ENCODE data around the gene RPS8.

DNA sequence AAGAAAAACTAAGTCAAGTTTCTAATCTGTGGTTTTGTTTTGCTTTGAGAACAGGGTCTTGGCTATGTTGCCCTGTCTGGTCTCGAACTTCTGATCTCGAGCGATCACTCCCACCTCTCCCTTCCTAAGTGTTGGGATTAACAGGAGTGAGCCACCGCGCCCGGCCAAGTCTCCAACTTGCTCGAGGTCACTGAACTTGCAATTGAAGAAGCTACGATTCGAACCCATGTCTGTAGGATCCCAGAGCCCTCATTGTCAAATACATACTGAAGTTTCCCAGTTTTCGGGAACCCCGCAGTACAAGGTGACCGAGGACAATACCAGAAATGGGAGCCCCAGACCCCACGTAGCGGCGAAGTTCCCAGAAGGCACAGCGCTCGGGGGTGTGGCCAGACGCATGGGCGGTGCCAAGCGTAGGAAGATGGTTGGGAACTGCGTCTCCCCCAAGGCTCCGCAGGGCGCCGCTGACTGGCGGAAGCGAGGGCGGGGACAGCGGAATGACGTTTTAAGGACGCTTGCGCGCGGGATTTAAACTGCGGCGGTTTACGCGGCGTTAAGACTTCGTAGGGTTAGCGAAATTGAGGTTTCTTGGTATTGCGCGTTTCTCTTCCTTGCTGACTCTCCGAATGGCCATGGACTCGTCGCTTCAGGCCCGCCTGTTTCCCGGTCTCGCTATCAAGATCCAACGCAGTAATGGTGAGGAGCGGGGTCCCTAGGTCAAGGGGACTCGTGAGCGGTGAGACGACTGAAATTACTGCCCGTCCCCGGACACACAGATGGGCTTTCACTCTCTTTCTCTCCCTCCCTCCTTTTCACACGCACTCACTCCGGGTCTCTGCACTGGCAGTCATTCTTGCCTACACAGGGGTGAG, 35.8 kb upstream of the RPS8 start, which contains the start of gene KIF2C:
- TF ChIP-seq, protein P1, sequence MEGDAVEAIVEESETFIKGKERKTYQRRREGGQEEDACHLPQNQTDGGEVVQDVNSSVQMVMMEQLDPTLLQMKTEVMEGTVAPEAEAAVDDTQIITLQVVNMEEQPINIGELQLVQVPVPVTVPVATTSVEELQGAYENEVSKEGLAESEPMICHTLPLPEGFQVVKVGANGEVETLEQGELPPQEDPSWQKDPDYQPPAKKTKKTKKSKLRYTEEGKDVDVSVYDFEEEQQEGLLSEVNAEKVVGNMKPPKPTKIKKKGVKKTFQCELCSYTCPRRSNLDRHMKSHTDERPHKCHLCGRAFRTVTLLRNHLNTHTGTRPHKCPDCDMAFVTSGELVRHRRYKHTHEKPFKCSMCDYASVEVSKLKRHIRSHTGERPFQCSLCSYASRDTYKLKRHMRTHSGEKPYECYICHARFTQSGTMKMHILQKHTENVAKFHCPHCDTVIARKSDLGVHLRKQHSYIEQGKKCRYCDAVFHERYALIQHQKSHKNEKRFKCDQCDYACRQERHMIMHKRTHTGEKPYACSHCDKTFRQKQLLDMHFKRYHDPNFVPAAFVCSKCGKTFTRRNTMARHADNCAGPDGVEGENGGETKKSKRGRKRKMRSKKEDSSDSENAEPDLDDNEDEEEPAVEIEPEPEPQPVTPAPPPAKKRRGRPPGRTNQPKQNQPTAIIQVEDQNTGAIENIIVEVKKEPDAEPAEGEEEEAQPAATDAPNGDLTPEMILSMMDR (IDR thresholded peaks at IDR 0.05; ENCODE audit: insufficient read depth, low read depth, low read length): no peak
- no peak for TF ChIP-seq EZH2 (IDR thresholded peaks at IDR 0.05; ENCODE audit: insufficient read depth, low read length)

Measured in astrocyte (in vitro differentiated cells and primary cell).